GM15510 (cell line): ENCODE data around the gene SERPINA12.

Source experiments
- POLR2A ChIP-seq: IDR thresholded peaks from 3 replicates; pipeline ENCODE4 v1.6.1; 2011; ENCODE audit warnings: borderline replicate concordance; ENCODE audit not compliant: insufficient read length; ENCODE audit errors: extremely low read depth

Gene SERPINA12

DNA sequence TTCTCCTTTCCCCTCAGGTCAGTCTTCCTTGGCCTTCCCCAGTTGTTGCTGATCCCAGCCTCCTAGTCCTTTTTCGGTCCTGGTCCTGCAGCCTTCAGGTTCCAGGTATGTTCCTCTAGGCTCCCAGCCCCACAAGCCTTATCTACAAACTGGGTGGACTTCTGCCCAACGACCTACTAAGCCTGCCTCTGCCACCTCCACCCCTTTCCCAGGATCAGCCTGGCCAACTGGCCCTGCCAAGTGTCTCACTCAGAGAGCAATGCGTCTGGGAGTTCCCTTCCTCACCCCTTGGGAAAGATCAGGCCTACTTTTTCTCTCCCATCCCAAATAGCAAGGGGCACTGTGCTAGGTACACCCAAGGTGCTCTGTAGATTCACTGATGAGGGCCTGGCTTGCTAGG, at the start of gene SERPINA12:
Gene SERPINA12, minus strand, starts transcription at position 114 of the 400 bp plus-strand sequence. CDS start 11,072 bp downstream, outside the sequence.
- no peak for TF ChIP-seq POLR2A

DNA sequence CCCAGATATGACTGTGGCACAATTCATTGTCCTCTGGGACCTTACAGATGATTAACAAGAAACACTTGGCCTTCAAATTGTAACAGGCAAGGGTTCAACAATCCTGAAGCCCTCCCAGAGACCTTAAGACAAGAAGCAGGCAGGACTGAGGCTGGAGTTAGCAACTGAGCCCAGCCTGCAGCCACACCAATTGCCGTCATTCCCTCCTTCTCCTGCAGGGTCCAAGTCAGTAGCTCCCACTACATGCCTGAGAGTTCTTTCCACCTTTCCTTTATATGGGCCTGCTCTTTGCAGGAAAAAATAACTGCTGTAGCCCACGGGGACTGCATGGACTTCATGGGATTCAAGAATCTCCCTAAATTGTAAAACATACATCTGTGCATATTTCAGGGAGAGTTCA, 49.6 kb upstream of the SERPINA12 start:
- no peak for TF ChIP-seq POLR2A

DNA sequence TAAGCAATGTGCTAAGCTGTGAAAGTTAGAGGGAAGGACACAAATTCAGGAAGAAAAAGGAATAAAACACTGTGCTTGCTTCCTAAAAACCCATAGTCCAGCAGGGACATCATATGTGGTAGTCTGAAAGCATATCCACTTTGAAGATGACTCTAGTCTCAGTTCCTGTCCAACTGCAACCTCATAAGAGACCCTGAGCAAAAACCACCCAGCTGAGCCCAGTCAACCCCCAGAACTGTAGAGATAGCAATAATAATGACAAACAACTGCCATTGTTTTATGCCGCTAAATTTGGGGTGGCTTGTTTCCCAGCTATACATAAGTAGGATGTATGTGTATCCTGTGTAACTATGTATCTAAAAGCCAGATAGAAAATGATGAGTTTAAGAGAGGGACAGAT, 48.1 kb upstream of the SERPINA12 start:
- TF ChIP-seq POLR2A = no peak

DNA sequence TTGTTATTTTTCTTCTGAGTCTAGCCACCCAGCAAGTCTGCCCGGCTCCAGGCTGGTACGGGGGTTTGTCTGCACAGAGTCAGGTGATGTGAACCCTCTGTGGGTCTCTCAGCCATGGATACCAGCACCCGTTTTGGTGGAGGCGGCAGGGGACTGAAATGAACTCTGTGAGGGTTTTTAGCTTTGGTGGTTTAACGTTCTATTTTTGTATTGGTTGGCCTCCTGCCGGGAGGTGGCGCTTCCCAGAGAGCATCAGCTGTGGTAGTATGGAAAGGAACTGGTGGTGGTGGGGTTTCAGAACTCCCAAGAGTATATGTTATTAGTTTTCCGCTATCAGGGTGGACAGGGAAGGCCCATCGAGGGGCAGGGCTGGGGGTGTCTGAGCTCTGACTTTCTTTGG, 46.7 kb upstream of the SERPINA12 start:
- TF ChIP-seq POLR2A = no peak

DNA sequence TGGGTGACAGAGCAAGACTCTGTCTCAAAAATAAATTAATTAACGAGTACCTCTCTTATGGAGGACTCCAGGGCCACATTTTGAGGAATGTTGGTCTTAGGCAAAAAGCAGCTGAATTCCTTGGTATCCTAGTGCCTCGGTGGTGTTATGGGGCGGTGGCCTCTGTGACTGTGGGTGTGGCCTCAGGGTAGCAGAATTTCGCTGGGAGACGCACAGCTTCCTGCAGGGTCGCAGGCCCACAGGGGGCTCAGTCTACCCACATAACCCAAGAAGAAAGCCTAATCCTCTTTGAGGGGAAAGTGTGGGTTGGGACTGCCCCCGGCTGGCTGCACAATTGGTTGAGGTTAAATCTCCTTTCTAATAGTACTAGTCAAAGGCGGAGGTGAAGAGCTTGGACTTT, 40.8 kb upstream of the SERPINA12 start:
- no peak for TF ChIP-seq POLR2A

DNA sequence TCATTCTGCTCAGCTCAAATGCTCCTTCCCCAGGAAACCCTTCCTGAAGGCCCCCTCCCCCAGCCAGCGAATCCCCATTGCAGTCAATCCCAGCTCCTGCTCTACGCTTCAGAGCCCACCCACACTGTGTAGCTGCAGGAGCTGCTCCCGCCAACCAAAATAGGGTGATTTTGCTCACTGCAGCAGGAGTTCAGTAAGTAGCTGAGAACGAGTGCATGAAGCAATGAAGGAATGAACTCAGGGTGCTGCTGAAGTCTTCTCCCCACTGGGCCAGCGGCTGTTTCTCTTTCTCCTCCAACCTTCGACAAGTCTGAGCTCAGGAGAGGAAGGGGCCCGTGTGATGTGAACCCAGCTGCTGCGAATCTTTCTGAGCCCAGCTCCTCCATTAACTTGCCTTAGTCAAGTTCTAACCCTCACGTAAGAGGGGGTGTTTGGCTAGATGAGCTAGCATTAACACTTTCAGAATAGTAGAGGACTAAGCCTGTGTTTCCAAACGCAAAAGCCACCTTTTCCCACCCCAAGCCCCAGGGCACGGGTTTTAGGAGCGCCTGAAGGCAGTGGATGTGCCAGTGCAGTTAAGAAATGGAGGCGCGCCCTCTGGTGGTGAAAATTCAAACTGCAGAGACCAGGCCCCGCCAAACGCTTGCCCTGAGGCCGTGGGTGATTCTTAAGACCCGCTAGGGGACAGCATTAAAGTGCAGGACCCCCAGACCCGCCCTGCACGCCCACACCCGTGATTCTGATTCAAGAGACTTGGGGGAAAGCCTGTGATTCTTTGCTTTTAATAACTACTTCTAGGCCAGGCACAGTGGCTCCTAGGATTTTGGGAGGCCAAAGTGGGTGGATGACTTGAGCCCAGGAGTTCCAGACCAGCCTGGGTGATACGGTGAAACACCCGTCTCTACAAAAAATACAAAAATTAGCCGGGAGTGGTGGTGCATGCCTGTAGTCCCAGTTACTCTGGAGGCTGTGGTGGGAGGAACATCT, 40.0 kb upstream of the SERPINA12 start:
- TF ChIP-seq POLR2A = no peak

- no peak for TF ChIP-seq POLR2A
These were observed 39.1 kb upstream of the SERPINA12 start for GRCh38 chr14:94548131-94548998.

DNA sequence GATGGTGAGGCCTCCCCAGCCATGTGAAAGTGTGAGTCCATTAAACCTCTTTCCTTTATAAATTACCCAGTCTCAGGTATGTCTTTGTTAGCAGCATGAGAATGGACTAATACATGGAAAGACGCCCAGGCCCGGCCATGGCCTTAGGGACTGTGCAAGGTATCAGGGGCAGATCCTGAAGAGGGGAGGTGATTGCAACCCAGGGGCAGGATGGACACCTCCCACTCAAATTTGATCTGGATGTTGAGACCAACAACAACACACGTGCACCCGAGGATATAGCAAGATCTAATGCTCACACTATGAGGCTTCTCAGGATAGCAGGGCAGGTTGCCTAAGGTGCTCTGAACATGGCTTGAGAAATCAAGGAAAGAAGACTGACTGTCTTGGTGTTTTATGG, 38.5 kb upstream of the SERPINA12 start:
- no peak for TF ChIP-seq POLR2A

DNA sequence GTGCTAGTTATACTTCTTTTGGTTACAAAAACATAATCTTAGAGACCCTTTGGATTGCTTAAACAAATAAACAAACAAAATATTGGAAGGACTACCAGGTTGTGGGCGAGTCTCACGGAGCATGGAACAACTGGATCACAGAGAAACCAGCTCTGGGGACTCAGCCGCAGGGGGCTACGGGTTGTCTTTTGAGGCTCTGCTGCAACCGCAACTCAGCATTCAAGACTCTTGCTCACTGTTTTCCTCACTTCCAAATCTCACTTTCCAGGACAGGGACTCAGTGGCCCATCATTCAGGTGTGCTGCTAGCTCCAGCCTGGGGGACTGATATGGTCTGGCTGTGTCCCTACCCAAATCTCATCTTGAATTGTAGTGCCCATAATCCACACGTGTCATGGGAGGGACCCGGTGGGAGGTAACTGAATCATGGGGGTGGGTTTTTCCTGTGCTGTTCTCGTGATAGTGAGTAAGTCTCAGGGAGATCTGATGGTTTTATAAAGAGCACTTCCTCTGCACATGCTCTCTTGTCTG, 37.9 kb upstream of the SERPINA12 start:
- no peak for TF ChIP-seq POLR2A

- TF ChIP-seq POLR2A = no peak
These were observed 36.0 kb upstream of the SERPINA12 start for GRCh38 chr14:94545131-94545841.

- no peak for TF ChIP-seq POLR2A
These were observed 35.5 kb upstream of the SERPINA12 start for GRCh38 chr14:94544726-94545125.

DNA sequence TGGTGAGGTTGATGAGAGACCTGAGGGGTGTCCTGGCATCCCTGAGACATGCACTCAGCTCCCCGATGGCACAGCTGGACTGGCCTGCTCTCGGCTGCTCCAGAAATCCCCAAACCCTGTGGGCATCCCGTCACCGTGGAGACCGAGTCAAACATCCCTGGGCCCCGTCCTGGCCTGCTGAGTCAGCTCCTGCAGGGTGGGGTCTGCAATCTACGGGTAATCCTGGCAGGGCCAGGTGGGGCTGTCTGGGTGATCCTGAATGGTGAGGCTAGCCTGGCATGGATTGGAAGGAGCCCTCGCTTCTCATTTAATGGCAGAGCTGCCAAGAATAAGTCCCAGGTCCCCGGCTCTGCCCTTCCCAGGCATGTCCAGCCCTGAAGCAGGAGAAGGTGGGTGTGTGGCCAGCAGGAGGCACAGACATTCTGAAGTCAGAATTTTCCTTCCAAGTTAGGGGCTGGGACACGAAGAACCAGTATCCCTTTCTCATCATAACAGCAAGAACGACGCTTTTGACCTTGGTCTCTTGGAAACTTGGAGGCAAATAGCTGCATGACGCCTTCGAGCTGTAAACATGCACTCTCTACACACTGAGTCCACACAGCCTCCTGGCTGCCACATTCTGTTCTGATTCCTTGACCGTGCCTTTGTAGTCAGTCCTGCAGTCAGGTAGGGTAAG, 34.3 kb upstream of the SERPINA12 start:
- TF ChIP-seq POLR2A = no peak

DNA sequence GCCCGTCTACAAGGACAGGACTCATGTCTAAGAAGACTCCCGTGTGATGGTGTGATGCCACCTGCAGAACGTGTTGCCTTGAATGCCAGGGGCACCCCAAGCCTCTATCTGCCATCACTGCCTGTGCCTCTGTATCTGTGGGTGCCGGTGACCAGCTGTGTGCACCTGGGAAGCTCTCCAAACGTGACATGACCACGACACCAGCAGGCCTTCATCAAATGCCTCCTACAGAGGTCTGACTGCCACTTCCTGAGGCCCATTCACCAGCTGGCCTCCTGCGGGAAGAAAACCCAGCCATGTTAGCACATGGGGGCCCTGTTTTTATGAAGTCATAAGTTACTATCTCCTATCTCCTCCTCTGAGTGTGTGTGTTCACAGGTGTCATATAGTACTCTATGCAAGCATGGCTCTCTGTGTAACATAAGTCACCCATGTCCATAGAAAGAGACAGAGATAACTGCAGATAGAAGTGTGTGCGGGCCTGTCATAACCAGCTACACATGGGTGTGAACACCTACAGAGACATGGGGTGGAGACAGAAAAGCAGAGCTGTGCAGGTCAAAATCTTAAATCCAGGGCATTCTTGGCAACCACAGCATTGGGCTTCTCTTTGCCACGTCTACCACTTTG, 33.7 kb upstream of the SERPINA12 start:
- no peak for TF ChIP-seq POLR2A
